ENCODE data around the gene WDR38.

WDR38 gene

GRCh38 chr9:124858330-124859046 lies 5.2 kb downstream of the WDR38 start:
- DNase-seq (ENCODE audit: low read depth in 2 of 2): no peak

GRCh38 chr9:124859803-124860581 lies 6.7 kb downstream of the WDR38 start:
- DNase-seq (ENCODE audit: low read depth in 2 of 2): no peak

- no peak for DNase-seq (ENCODE audit: low read depth in 2 of 2)
Observed at GRCh38 chr9:124860582-124861341, 7.5 kb downstream of the WDR38 start.

GRCh38 chr9:124861342-124862229 lies 8.3 kb downstream of the WDR38 start, which contains the start of the genes ARPC5L and RPL35:
Gene ARPC5L, plus strand, starts transcription at chr9:124862130. Its CDS starts 7,161 bp downstream, at chr9:124869291.
Gene RPL35, minus strand, starts transcription at chr9:124861957. Its CDS starts 45 bp downstream, at chr9:124861912.
- peak; percentile 85 to 89 for DNase-seq (ENCODE audit: low read depth in 2 of 2)

GRCh38 chr9:124863371-124863871 lies 10.2 kb downstream of the WDR38 start:
- DNase-seq (ENCODE audit: low read depth in 2 of 2): no peak

GRCh38 chr9:124868511-124869465 lies 15.5 kb downstream of the WDR38 start:
- DNase-seq (ENCODE audit: low read depth in 2 of 2): peak; percentile 79 to 88

GRCh38 chr9:124869466-124869985 lies 16.3 kb downstream of the WDR38 start:
- no peak for DNase-seq (ENCODE audit: low read depth in 2 of 2)

- peak; percentile 48 to 90 for DNase-seq (ENCODE audit: low read depth in 2 of 2)
Observed at GRCh38 chr9:124869986-124870560, 16.8 kb downstream of the WDR38 start.

GRCh38 chr9:124870723-124871122 lies 17.5 kb downstream of the WDR38 start:
- no peak for DNase-seq (ENCODE audit: low read depth in 2 of 2)

GRCh38 chr9:124871156-124871561 lies 17.9 kb downstream of the WDR38 start:
- no peak for DNase-seq (ENCODE audit: low read depth in 2 of 2)

- no peak for DNase-seq (ENCODE audit: low read depth in 2 of 2)
Observed at GRCh38 chr9:124873664-124874063, 20.4 kb downstream of the WDR38 start.

GRCh38 chr9:124875501-124875900 lies 22.2 kb downstream of the WDR38 start:
- DNase-seq (ENCODE audit: low read depth in 2 of 2): no peak

- no peak for DNase-seq (ENCODE audit: low read depth in 2 of 2)
Observed at GRCh38 chr9:124877021-124877782, 23.9 kb downstream of the WDR38 start.

GRCh38 chr9:124878021-124878420 lies 24.8 kb downstream of the WDR38 start:
- no peak for DNase-seq (ENCODE audit: low read depth in 2 of 2)

GRCh38 chr9:124878518-124878917 lies 25.3 kb downstream of the WDR38 start:
- no peak for DNase-seq (ENCODE audit: low read depth in 2 of 2)

GRCh38 chr9:124879226-124879625 lies 26.0 kb downstream of the WDR38 start:
- no peak for DNase-seq (ENCODE audit: low read depth in 2 of 2)

GRCh38 chr9:124880501-124880900 lies 27.2 kb downstream of the WDR38 start:
- no peak for DNase-seq (ENCODE audit: low read depth in 2 of 2)

GRCh38 chr9:124881138-124881743 lies 28.0 kb downstream of the WDR38 start:
- DNase-seq (ENCODE audit: low read depth in 2 of 2): no peak

Data from stimulated activated CD4-positive, alpha-beta T cell treated with anti-CD3 and anti-CD28 coated beads, Interleukin-1b, Interleukin-23, amount 100 ng/mL, for 1 hour (primary cell).